HG02970 (cell line): Measurements from ENCODE around the gene POU6F2.

Experiments
- ATAC-seq: cut with Tn5 transposase; IDR thresholded peaks from one replicate; pipeline ENCODE4 v1.9.1; 2021; ENCODE audit warnings: mild to moderate bottlenecking, moderate library complexity, moderate number of reproducible peaks; ENCODE audit not compliant: unreplicated experiment, low FRiP score

POU6F2 gene

DNA sequence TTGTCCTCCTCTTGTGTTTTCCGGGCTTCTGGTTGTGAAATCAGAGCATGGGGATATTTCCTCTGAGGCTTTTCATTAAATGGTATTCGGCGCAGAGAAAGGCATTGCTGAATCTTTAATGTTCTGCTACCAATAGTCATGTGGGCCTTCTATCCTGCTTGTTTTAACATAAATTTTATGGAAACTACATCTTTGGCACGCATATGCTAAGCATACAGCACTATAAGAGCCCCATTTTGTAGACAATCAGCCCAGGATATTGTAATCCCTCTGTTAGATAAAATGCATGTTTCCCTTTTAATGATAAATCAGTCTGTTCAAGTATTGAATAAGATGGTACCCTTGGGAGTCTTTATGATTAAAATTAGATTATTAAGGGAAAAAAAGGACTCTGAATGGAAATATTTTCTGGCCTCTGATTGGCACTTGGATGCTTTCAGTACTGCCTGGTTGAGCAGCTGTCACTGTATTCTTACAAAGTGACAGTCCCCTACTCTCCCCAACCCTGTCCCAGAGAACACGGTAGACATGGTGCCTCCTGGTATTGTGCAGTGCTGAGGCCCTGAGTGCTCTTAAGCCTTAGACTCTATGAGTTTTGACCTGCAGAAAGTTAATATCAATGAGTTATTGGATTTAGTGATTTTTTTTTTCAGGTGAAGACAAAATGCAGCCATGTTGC is 256.3 kb downstream of the POU6F2 start:
- no peak for ATAC-seq

DNA sequence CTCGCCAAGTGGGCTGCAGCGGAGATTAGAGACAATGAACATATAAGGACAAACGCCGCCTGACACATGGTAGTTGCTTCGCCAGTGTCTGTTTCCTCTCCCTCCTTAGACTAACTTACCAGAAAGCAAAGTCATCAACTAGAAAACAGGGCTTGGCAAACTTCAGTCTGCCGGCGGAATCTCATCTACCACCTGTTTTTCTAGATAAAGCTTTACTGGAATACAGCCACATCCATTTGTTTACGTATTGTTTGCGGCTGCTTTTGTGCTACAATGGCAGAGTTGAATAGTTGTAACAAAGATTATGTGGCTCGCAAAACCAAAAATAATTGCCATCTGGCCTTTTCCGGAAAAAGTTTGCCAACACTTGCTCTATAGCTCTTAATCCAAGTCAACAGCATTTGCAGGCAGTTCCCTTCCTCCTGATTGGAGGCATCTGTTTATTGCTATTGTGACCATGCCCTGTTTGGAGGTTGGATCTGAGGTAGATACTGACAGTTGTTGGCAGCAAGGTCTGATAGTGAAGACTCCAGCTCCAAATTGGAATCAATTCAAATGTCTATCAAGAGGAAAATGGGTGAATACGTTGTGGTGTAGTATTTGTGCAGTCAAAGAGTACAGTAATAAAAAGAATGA is 260.6 kb downstream of the POU6F2 start:
- no peak for ATAC-seq

DNA sequence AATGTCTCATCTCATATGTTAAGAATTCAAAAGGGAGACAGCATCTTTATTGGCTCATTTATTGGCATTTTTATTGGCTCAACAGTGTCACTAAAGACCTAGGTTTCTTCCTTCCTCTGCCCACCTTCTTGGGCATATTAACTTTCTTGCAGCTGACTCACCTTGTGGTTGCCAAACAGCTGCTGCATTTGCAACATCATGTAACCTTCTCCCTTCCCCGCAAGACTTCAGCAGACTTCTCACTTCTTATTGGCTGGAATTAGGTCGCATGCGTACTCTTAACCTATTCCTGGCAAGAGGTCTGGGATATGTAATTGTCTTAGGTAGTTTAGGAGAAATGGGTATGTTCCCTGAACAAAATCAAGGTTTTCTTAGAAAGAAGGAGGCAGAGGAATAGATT is 263.2 kb downstream of the POU6F2 start:
- no peak for ATAC-seq

DNA sequence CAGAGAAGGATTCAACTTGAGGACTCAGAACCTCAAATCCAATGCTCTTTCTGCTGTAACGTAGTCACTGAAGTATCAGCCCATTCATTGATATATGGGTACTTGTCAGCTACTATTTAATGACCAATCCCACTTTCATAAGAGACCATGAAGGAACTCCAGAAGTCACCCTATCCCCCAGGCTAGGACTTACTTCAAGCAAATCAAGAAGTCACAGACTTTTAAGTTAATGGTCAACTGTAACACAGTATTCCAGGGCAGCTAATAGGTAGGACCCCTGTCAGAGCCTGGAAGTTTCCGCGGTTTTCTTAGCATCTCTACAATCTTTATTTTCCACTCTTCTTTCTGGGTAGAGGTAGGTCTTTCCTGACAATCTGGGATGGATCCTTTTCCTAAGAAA is 269.9 kb downstream of the POU6F2 start:
- no peak for ATAC-seq

DNA sequence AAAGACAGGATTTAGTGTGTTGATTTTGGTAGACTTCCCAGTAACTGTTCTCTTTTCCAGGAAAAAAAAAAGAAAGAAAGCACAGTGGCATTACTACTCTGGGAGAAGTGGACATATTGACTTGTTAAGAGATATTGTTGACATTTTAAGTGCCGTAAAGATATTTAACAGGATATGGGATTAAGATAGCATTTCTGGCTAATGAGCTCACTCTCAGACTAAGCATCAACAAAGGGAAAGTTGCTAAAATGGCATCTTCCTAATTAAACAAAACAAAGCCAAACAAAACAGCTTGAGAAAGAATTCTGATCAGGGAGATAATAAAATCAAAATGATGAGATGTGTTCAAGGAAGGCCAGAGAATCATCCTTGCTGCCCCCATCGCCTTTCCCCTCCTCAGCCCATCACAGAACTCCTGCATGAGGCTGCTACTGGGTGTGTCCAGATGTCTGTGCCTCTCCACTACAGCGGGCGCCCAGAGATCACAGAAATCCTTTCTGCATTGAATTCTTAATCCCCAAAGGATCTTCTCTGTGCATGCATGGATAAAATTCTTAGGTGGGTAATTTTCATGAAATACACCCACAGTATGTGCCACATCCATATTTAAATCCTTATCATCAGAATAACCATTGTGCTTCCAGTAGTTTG is 270.5 kb downstream of the POU6F2 start:
- ATAC-seq: no peak

DNA sequence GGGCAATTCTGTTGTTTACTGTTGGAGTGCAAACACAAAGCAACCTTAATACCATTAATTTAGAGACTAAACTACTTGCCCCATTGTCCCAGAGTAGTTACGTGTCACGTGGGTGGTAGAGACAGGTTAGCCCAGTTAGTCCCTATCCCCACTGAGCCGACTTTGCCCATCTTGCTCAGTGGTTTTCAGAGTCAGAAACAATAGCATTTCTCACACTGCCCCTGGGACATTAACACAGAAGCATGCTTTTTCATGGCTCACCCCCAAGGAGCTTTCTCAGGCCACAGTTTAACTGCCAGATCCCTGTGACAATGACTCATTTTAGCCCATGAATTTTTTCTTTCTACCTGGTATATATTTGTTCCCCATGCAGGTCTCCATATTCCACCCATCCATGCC is 271.0 kb downstream of the POU6F2 start:
- no peak for ATAC-seq

DNA sequence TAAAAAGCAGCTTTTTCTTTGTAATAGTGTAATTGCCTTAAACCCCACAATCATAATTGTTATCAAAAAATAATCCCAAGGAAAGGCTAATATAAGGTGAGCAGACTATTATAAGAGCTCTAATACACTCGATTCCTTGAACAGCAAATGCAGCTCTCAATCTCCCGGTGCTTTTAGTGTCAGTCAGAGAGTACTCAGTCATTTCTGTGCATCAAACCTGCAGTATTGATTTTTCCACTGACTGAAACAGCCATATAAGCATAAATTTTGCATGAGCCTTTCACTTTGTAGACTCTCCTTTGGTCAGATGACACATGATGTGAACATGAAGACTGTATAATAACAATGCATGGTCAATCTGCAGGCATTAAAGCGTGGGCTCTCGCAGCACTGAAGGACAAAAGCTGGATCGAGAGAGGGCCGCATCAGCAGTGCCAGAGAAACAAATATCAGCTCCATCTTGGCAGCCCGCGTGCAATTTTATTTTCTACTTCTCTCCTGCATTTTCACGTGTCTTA is 272.0 kb downstream of the POU6F2 start:
- no peak for ATAC-seq

DNA sequence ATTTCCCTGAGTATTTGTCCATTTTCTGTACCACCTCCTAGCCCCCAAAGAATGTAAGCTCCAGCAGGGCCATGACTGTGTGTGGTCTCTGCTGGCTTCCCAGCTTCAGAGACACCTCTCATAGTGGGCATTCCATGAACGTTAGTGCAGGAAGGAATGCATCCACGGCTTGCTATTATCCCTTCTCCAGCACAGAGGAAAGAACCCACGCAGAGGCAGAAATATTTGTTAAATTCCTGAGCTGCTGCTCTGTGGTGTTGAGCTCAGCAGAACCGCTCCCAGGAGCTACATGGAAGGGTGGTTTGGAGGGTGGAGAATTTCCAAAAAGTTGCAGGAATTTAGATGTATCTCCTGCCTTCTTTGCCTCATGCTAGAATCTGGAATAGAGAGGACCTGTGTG is 275.2 kb downstream of the POU6F2 start:
- no peak for ATAC-seq

DNA sequence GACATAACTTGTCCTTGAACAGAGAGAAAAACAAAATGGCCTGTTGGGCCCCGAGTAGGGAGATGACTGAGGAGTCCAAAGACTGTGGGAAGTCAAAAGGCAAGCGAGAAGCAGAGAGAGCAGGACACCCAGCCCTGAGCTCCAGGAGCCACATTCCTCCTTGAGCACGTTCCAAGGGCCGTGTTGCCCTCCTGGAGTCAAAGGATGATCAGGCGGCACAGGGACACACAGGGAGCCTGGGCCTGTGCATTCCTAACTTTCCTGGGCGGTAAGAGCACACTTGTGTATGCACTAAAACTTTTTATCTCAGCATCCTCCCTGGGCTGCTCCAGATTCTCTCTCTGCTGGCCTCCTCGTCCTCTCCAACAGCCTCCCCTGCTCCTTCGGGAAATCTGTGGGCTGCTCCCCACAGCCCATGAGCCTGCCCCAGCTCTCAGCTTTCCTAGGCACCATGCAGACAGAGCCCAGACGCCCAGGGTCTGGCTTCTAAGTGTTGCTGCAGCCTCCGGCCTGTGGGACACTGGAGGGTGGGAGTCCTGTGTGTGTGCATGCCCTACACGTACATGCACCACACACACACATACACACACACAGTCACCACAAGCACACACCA is 281.8 kb downstream of the POU6F2 start:
- ATAC-seq: no peak

DNA sequence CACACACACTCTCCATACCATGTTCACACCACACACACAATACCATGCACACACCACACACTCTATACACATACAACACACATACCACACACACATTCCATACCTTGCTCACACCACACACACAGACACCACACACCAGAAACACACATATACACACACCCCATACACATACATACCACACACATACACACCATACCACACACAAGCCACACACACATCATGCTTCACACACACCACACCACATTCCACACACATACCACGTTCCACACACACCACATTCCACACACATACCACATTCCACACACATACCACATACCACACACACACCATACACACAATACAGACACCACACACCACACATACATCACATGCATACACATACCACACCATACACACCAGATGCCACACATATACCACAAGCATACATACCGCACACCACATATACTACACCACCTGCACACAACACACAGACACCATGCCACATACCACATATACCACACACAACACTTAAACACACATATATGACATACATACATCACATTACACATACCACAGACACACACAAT is 282.7 kb downstream of the POU6F2 start:
- ATAC-seq: no peak

DNA sequence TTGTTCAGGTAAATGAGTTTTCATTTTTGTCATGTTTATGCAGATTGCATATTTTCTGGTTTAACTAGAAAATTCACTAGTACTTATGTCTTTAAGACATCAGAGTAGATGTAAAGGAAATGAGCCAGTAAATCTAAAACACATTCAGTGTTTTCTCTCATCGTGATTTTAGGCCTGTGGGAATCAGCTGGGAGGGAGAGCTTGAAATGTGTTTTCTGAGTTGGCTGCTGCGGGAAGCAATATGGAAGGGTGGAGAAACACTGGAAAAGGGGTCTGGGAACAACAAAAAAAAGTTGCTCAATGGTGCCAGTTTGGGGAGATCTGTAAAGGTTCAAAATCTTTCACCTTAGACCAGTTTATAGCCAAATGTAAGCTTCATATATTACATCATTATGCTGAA is 284.1 kb downstream of the POU6F2 start:
- ATAC-seq: no peak

DNA sequence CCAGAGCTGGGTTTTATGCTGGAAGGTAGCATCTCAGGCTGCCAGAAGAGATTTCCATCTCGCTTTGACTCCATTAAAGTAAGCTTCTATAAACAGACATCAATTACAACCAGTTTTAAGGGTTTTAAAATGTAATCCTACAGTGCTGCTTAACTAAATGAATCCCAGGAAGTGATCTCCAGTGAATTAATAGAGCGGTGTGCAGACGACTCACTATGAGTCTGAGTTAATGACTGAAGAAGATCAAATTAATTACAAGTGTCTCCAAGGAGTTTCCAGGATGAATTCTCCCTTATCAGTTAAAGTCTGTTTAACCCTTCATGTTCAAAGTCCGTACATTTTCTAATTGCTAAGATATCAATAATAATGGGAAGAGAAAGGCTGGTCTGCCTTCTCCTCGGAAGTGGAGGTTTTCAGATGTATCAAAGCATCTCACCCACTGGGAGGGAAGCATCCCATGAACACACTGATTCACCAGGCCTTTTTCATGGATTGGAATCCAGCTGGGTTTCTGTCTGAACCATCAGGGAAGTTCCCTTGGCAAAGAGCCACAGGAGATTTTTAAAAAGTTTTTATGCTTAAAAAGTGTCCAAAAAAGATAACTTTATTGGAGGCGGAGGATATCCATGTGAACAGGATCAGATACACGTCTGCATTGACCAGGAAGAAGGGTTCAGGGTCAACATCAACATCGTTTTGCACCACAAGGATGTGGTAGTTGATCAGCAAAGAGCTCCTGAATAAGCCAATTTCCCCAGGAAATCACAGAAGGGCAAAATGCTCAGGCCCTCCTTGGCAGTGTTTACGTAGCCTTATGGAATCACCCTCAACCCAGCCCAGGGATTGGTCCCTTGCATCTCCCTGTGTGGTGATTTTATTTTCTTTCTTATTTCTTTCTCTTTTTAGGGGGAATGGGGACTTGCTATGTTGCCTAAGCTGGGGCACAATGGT is 288.2 kb downstream of the POU6F2 start:
- no peak for ATAC-seq

DNA sequence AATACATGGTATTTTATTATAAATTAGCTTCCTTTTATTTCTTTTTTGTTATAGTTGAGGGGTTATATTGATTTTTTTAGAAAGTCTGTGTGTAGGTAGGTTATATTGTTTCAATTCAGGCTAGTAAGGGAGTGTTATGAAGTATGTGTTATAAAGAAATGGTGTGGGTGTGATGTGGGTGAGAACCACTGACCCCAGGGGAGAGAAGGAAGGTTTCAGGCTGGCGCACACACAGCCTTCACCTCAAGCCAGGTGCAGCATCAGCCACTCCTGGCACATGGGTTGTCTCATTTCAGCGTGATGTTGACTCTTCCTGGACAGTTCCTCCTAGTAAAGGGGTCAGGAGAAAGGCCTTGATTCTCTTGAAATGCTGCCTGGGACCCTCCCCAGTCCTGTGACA is 291.3 kb downstream of the POU6F2 start:
- ATAC-seq: no peak

DNA sequence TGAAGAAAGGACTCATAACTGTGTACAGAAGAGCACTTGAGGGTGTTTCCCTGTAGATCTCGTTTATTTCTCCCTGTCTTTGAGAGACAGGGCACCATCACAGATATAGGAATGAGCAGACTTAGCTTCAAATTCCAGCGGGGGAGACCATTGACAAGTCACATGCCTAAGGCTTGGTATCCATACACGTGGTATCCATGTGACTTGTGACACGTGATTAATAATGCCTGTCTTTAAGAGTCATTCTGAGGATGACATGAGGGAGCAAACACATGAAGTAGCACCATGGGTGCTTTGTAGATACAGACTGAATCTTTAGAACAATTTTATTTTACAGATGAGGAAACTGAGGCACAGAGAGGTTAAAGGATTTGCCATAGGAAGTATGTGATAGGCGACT is 292.3 kb downstream of the POU6F2 start:
- ATAC-seq: no peak

DNA sequence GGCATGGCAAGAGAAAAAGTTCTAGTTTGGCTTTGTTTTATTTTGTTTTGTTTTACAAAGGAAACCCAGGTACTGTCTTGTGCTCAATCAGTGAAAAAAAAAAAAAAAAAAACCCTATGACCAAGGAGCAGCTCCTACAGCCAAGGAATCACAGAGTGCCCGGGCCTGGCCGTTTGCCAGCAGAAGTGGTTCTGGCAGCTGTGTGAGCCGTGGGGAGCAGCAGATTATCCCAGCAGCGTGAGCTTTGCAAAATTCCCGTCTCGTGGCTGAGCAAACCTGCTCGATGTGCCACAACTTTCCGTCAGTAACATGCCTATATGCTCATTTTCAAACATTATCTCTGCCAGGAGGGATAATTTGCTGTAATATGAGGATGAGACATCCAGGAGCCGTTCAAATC is 293.7 kb downstream of the POU6F2 start:
- no peak for ATAC-seq

DNA sequence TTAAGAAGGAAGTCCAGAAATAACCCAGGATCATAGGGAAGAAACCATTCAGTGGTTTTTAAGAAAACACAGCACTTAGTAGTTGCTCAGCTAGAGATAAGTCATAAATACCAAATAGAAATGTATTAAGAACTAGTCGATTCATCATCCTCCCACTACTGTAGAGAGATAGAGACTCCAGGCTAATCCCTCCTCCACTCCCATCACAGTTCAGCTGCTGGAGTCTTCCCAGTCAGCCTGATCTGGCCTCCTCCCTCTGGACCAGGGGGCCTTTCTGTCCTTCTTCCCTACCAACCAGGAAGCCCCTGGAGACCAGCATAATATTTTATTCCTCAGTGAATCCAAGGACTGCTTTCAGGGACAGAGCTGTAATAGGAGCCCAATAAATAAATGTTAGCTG is 294.4 kb downstream of the POU6F2 start:
- no peak for ATAC-seq

DNA sequence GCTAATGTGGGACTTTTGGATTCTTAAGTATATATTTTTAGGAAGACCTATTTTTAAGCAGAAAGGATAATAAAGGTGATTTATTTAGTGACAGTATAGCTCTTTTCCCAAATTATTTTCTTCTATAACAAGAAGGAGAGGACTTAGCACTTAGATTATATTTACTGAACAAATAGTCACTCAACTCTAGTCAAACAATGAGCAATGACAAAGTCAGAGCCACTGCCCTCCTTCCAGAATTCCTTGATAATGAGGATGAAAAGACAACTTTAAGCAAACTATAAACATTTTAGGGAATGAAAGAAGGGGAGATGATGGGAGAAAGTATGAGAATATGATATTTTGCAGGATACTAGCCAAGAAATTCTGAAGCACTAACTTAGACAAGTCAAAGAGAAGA is 295.0 kb downstream of the POU6F2 start:
- no peak for ATAC-seq

DNA sequence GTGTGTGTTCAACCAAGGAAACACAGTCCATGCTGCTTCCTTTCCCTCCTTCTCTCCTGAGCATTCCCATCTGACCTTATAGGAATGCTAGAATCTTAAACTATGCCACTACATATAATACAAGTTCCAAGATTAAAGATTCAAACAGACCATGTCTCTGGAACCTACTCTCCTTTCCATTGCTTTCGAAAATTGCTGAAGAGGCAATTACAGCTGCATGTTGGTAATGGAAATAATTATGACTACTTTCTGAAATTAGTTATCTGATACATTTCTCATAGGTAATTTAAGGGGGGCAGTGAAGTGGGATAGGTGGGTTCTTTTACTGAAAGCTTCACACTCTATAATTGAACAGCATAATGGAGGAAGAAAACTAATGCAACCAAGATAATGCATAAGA is 302.6 kb downstream of the POU6F2 start:
- no peak for ATAC-seq

DNA sequence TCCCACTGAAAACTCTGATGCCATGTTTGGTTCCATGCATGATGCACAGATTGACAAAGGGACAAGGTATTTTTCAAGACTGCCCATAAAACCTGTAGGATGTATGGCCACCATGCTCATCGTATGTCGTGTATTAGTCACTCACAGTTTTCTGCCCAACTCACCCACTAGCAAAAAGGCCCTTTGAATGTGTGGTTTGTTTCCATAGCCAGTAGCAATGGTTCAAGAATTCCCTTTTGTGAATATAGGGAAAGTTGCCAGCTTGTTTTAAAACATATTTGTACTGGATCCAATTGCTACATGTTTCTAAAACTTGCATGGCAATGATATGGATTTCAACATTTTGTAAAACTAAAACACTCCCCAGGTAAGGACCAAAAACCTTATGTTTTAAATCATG is 307.5 kb downstream of the POU6F2 start:
- no peak for ATAC-seq

DNA sequence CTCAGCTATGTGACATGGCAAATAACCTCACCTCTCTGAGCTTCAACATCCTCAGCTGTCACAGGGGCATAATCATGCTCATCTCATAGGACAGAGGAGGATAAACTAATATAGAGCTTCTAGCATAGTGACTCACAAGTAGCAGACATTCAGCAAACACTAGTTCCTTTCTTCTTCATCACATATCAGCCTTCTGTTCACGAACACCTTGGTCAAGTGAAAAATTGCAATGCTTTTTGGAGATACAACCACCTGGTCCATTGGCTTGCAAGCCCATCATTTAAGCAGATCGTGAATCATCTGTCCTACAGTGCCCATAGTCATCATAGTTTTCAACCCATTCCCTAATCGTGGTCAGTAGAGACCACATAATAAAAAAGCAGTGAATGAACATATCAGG is 310.6 kb downstream of the POU6F2 start:
- no peak for ATAC-seq
